ENCODE results near the gene VNN1. TPM values are rescaled to one million over a fixed set of nuclear protein-coding genes. Genes with fewer than 3 reads are reported as not detected.
"Not testable (repeated sequence)": the region's sequence is repeated elsewhere in the genome, so short reads cannot be mapped to it uniquely, and the experiment has no call there.

Gene VNN1
- polyA plus RNA-seq, 1 donor from 2014 or later: not detected

DNA sequence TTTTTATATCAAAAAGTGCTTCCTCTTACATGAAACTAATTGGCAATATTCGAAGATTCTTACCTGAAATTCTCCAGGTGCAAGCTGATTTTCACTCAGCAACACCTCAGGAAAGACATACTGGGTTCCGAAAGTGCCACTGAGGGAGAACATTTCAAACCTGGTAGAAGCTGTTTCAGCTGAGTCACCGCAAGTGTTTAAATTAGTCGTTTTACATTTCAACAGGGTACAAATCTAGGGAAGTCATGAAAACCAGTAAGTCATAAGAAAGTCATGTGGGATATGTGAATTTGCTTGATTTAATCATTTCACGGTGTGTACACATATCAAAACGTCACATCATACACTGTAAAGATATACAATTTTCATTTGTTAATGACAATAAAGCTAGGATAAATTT is 29.6 kb downstream of the VNN1 start:
- Histone ChIP-seq H3K36me3 (ENCODE audit: insufficient read depth, low read length) (no peaks in the 10 kb centered on the region), H3K27ac (ENCODE audit: low read length) (no peak overlapping the region), H3K4me2 (ENCODE audit: low read length) (no peak overlapping the region), H3K4me3 (ENCODE audit: low read length) (no peak overlapping the region), H3F3A (ENCODE audit: insufficient read depth, low read length, poor library complexity, severe bottlenecking) (no peaks in the 10 kb centered on the region), H3K9me2 (ENCODE audit: insufficient read depth, low read length) (no peaks in the 10 kb centered on the region), H3K9me3 (ENCODE audit: low read length) (no peaks in the 10 kb centered on the region), H2AFZ (ENCODE audit: low read depth, low read length) (no peak overlapping the region), H3K9ac (ENCODE audit: low read length) (no peak overlapping the region), H3K79me2 (replicated peaks; ENCODE audit: insufficient read depth, low read length) (no peaks in the 10 kb centered on the region), H3K27me3 (ENCODE audit: insufficient read depth, low read depth, low read length) (no peaks in the 10 kb centered on the region), H4K20me1 (ENCODE audit: insufficient read depth) (no peaks in the 10 kb centered on the region)
- TF ChIP-seq, protein P1, sequence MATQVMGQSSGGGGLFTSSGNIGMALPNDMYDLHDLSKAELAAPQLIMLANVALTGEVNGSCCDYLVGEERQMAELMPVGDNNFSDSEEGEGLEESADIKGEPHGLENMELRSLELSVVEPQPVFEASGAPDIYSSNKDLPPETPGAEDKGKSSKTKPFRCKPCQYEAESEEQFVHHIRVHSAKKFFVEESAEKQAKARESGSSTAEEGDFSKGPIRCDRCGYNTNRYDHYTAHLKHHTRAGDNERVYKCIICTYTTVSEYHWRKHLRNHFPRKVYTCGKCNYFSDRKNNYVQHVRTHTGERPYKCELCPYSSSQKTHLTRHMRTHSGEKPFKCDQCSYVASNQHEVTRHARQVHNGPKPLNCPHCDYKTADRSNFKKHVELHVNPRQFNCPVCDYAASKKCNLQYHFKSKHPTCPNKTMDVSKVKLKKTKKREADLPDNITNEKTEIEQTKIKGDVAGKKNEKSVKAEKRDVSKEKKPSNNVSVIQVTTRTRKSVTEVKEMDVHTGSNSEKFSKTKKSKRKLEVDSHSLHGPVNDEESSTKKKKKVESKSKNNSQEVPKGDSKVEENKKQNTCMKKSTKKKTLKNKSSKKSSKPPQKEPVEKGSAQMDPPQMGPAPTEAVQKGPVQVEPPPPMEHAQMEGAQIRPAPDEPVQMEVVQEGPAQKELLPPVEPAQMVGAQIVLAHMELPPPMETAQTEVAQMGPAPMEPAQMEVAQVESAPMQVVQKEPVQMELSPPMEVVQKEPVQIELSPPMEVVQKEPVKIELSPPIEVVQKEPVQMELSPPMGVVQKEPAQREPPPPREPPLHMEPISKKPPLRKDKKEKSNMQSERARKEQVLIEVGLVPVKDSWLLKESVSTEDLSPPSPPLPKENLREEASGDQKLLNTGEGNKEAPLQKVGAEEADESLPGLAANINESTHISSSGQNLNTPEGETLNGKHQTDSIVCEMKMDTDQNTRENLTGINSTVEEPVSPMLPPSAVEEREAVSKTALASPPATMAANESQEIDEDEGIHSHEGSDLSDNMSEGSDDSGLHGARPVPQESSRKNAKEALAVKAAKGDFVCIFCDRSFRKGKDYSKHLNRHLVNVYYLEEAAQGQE (IDR thresholded peaks at IDR 0.05; ENCODE audit: borderline replicate concordance): no peak
- no peak for TF ChIP-seq MXI1 (conservative IDR thresholded peaks at IDR 0.05; ENCODE audit: poor library complexity, severe bottlenecking)
- no peak for TF ChIP-seq EP300 (conservative IDR thresholded peaks at IDR 0.05; ENCODE audit: poor library complexity, severe bottlenecking)
- no peak for TF ChIP-seq TAF1 (IDR thresholded peaks at IDR 0.05; ENCODE audit: low read depth)
- TF ChIP-seq, protein P2, sequence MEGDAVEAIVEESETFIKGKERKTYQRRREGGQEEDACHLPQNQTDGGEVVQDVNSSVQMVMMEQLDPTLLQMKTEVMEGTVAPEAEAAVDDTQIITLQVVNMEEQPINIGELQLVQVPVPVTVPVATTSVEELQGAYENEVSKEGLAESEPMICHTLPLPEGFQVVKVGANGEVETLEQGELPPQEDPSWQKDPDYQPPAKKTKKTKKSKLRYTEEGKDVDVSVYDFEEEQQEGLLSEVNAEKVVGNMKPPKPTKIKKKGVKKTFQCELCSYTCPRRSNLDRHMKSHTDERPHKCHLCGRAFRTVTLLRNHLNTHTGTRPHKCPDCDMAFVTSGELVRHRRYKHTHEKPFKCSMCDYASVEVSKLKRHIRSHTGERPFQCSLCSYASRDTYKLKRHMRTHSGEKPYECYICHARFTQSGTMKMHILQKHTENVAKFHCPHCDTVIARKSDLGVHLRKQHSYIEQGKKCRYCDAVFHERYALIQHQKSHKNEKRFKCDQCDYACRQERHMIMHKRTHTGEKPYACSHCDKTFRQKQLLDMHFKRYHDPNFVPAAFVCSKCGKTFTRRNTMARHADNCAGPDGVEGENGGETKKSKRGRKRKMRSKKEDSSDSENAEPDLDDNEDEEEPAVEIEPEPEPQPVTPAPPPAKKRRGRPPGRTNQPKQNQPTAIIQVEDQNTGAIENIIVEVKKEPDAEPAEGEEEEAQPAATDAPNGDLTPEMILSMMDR (IDR thresholded peaks at IDR 0.05; ENCODE audit: poor library complexity, severe bottlenecking): no peak
- no peak for TF ChIP-seq RAD21 (conservative IDR thresholded peaks at IDR 0.05)
- no peak for TF ChIP-seq POLR2AphosphoS5 (IDR thresholded peaks at IDR 0.05)

DNA sequence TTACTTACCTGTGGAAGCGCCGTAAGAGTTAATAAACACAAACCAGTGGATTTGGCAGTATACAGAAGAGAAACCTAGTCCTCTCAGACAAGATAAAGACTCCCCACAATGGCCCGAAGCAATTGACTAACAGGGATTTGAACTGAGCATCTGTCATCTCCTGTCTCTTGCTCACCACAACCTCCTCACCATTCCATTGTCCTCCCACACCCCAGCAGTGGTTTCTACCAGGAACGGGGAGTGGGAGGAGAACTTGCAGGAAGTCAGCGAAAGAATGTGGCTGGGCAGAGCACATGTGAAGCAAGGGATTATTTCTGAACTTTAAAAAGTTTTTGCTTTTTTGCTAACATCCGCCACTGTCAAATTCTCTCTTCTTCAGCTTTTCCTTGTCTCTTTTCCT is 30.3 kb downstream of the VNN1 start:
- no peak overlapping the region for H3K27ac ChIP-seq (ENCODE audit: low read length)
- no peaks in the 10 kb centered on the region for H3K36me3 ChIP-seq (ENCODE audit: insufficient read depth, low read length)
- H3F3A ChIP-seq (ENCODE audit: insufficient read depth, low read length, poor library complexity, severe bottlenecking): no peaks in the 10 kb centered on the region
- no peak overlapping the region for H3K4me2 ChIP-seq (ENCODE audit: low read length)
- H3K4me3 ChIP-seq (ENCODE audit: low read length): no peak overlapping the region
- no peaks in the 10 kb centered on the region for H3K9me3 ChIP-seq (ENCODE audit: low read length)
- H3K27me3 ChIP-seq (ENCODE audit: insufficient read depth, low read depth, low read length): no peaks in the 10 kb centered on the region
- no peak overlapping the region for H2AFZ ChIP-seq (ENCODE audit: low read depth, low read length)
- no peaks in the 10 kb centered on the region for H3K9me2 ChIP-seq (ENCODE audit: insufficient read depth, low read length)
- TF ChIP-seq SMC3 (conservative IDR thresholded peaks at IDR 0.05; ENCODE audit: poor library complexity) (no peak), RAD21 (conservative IDR thresholded peaks at IDR 0.05) (no peak), POLR2AphosphoS5 (IDR thresholded peaks at IDR 0.05) (no peak), EP300 (conservative IDR thresholded peaks at IDR 0.05; ENCODE audit: poor library complexity, severe bottlenecking) (no peak), MXI1 (conservative IDR thresholded peaks at IDR 0.05; ENCODE audit: poor library complexity, severe bottlenecking) (no peak), EZH2 (IDR thresholded peaks at IDR 0.05; ENCODE audit: borderline replicate concordance, insufficient read depth, low read length, poor library complexity, severe bottlenecking) (no peak), TAF1 (IDR thresholded peaks at IDR 0.05; ENCODE audit: low read depth) (no peak)
- TF ChIP-seq, protein P1 (IDR thresholded peaks at IDR 0.05; ENCODE audit: borderline replicate concordance): no peak
- TF ChIP-seq, protein P2 (IDR thresholded peaks at IDR 0.05; ENCODE audit: poor library complexity, severe bottlenecking): no peak
- no peaks in the 10 kb centered on the region for H4K20me1 ChIP-seq (ENCODE audit: insufficient read depth)
- no peak overlapping the region for H3K9ac ChIP-seq (ENCODE audit: low read length)
- no peaks in the 10 kb centered on the region for H3K79me2 ChIP-seq (replicated peaks; ENCODE audit: insufficient read depth, low read length)

DNA sequence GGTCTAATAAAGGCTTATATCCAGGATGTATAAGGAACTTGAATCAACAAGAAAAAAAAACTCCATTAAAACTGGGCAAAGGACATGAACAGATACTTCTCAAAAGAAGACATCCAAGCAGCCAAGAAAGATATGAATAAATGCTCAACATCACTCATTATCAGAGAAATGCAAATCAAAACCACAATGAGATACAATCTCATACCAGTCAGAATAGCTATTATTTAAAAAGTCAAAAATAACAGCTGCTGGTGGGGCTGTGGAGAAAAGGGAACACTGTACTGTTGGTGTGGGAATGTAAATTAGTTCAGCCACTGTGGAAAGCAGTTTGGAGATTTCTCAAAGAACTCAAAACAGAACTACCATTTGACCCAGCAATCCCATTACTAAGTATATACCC is 34.8 kb downstream of the VNN1 start:
- not testable (repeated sequence) for H3K27ac ChIP-seq (ENCODE audit: low read length); H3K4me2 ChIP-seq (ENCODE audit: low read length); H4K20me1 ChIP-seq (ENCODE audit: insufficient read depth); H3K27me3 ChIP-seq (ENCODE audit: insufficient read depth, low read depth, low read length); H3K4me3 ChIP-seq (ENCODE audit: low read length); H3K36me3 ChIP-seq (ENCODE audit: insufficient read depth, low read length); H3K9ac ChIP-seq (ENCODE audit: low read length); H2AFZ ChIP-seq (ENCODE audit: low read depth, low read length); H3K9me2 ChIP-seq (ENCODE audit: insufficient read depth, low read length); H3K79me2 ChIP-seq (replicated peaks; ENCODE audit: insufficient read depth, low read length); H3F3A ChIP-seq (ENCODE audit: insufficient read depth, low read length, poor library complexity, severe bottlenecking); H3K9me3 ChIP-seq (ENCODE audit: low read length)
